Gastrocnemius medialis (tissue), 4 donors: ENCODE measurements around the gene SKIC2.
"Not testable (repeated sequence)": the region's sequence is repeated elsewhere in the genome, so short reads cannot be mapped to it uniquely, and the experiment has no call there.

ENCODE experiments used
- CTCF ChIP-seq, 5 experiments: fragments of 450-650 bp in 3 of 5; fragments of 200-600 bp in 2 of 5; sonication (generic) in 2 of 5; IDR thresholded peaks in 4 of 5; conservative IDR thresholded peaks in 1 of 5; 1 replicate in 4 of 5; 2 replicates in 1 of 5; pipeline ENCODE4 v1.5.1; 2016 to 2019; ENCODE audit warnings: antibody characterized with exemption in 5 of 5, mild to moderate bottlenecking in 3 of 5, moderate library complexity in 3 of 5
- POLR2A ChIP-seq, 2 donors: fragments of 450-650 bp; IDR thresholded peaks; one replicate each; pipeline ENCODE4 v1.6.1; 2017; ENCODE audit warnings: antibody characterized with exemption in 2 of 2, mild to moderate bottlenecking in 2 of 2, moderate library complexity in 2 of 2

- not testable (repeated sequence) for TF ChIP-seq CTCF (IDR thresholded peaks at IDR 0.05 in 4 of 5, conservative IDR thresholded peaks at IDR 0.05 in 1 of 5); POLR2A (IDR thresholded peaks at IDR 0.05)
Observed at GRCh38 chr6:32003301-32003700, 44.3 kb downstream of the SKIC2 start.
